Large intestine (tissue), 3 donors: ENCODE results near the gene MXD4. TPM values are rescaled to one million over a fixed set of nuclear protein-coding genes. Genes with fewer than 3 reads are reported as not detected.
A peak's percentile ranks its signal among the peaks of the same experiment; 100 is the strongest.
"Not testable (repeated sequence)": the region's sequence is repeated elsewhere in the genome, so short reads cannot be mapped to it uniquely, and the experiment has no call there.

Source experiments
- DNase-seq, 2 donors: peaks; one replicate each; pipeline versions ENCODE4 v3.0.0 to v3.0.0-alpha.2; 2013
- H3K27ac ChIP-seq: one replicate; pipeline ENCODE4 v1.5.1; 2013; ENCODE audit warnings: low read length
- H3K27me3 ChIP-seq: 2 replicates; pipeline ENCODE4 v1.6.1; 2013; ENCODE audit warnings: low read length; ENCODE audit not compliant: control insufficient read depth, insufficient read depth
- H3K36me3 ChIP-seq: 2 replicates; pipeline ENCODE4 v1.6.1; 2013; ENCODE audit warnings: low read length; ENCODE audit not compliant: control insufficient read depth, insufficient read depth
- H3K4me1 ChIP-seq: one replicate; pipeline ENCODE4 v1.6.1; 2013; ENCODE audit warnings: low read length; ENCODE audit not compliant: control insufficient read depth, insufficient read depth
- H3K4me3 ChIP-seq: one replicate; pipeline ENCODE4 v1.5.1; 2013; ENCODE audit warnings: low read length
- H3K9me3 ChIP-seq: one replicate; pipeline ENCODE4 v1.6.1; 2013; ENCODE audit warnings: mild to moderate bottlenecking, low read depth, low read length, moderate library complexity; ENCODE audit not compliant: control insufficient read depth
- WGBS: methylation state at CpG from one replicate; pipeline ENCODE4 v1.1.5; 2013; ENCODE audit warnings: low lambda C conversion rate; ENCODE audit not compliant: insufficient coverage; 5-methylcytosine and 5-hydroxymethylcytosine counted together
- polyA plus RNA-seq: library from polyadenylated mRNA; unstranded; fragments of 120-200 nt; gene quantifications from one replicate; pipeline ENCODE4 v1.2.1, GENCODE V29; 2013

The MXD4 gene
- polyA plus RNA-seq, 1 donor: 52.4 TPM

- no peak overlapping the region for H3K4me3 ChIP-seq
- WGBS: 80% methylated on average over 1 of the region's 44 CpGs
- H3K27me3 ChIP-seq: no peaks in the 10 kb centered on the region
- peaks cover 6% of the 10 kb centered on the region for H3K9me3 ChIP-seq
- no peak for DNase-seq
- peaks cover 4% of the 10 kb centered on the region for H3K4me1 ChIP-seq
- H3K27ac ChIP-seq: no peak overlapping the region
- peaks cover 2% of the 10 kb centered on the region for H3K36me3 ChIP-seq
These were observed 13.8 kb upstream of the MXD4 start for GRCh38 chr4:2275546-2276251.

GRCh38 chr4:2275044-2275397 lies 13.1 kb upstream of the MXD4 start:
- H3K27me3 ChIP-seq, H3K9me3 ChIP-seq, H3K4me3 ChIP-seq, H3K27ac ChIP-seq, H3K4me1 ChIP-seq, H3K36me3 ChIP-seq, DNase-seq: not testable (repeated sequence)
- WGBS: 100% methylated on average over 3 of the region's 10 CpGs

- no CpG with 5 or more reads among the region's 21 CpGs for WGBS
- no peaks in the 10 kb centered on the region for H3K27me3 ChIP-seq
- H3K9me3 ChIP-seq: peaks cover 6% of the 10 kb centered on the region
- DNase-seq: no peak
- no peak overlapping the region for H3K27ac ChIP-seq
- H3K36me3 ChIP-seq: peaks cover 2% of the 10 kb centered on the region
- H3K4me3 ChIP-seq: no peak overlapping the region
- peaks cover 4% of the 10 kb centered on the region for H3K4me1 ChIP-seq
These were observed 12.6 kb upstream of the MXD4 start for GRCh38 chr4:2274320-2275043.

GRCh38 chr4:2273657-2274319 lies 11.9 kb upstream of the MXD4 start:
- peaks cover 2% of the 10 kb centered on the region for H3K36me3 ChIP-seq
- no peak overlapping the region for H3K4me3 ChIP-seq
- no peak overlapping the region for H3K27ac ChIP-seq
- no peaks in the 10 kb centered on the region for H3K27me3 ChIP-seq
- peak in 1 of 2 donors; percentile 19 for DNase-seq
- peaks cover 6% of the 10 kb centered on the region for H3K9me3 ChIP-seq
- H3K4me1 ChIP-seq: peaks cover 4% of the 10 kb centered on the region
- WGBS: no CpG with 5 or more reads among the region's 24 CpGs

- Histone ChIP-seq H3K27ac (no peak overlapping the region), H3K4me3 (no peak overlapping the region), H3K4me1 (peaks cover 4% of the 10 kb centered on the region), H3K27me3 (no peaks in the 10 kb centered on the region), H3K36me3 (peaks cover 2% of the 10 kb centered on the region), H3K9me3 (peaks cover 6% of the 10 kb centered on the region)
- DNase-seq: no peak
- no CpG with 5 or more reads among the region's 15 CpGs for WGBS
These were observed 11.3 kb upstream of the MXD4 start for GRCh38 chr4:2273221-2273620.

- H3K4me3 ChIP-seq: no peak overlapping the region
- H3K4me1 ChIP-seq: peaks cover 4% of the 10 kb centered on the region
- peaks cover 2% of the 10 kb centered on the region for H3K36me3 ChIP-seq
- DNase-seq: no peak
- peaks cover 6% of the 10 kb centered on the region for H3K9me3 ChIP-seq
- WGBS: no CpG with 5 or more reads among the region's 6 CpGs
- H3K27ac ChIP-seq: no peak overlapping the region
- no peaks in the 10 kb centered on the region for H3K27me3 ChIP-seq
These were observed 10.9 kb upstream of the MXD4 start for GRCh38 chr4:2272828-2273120.

DNA sequence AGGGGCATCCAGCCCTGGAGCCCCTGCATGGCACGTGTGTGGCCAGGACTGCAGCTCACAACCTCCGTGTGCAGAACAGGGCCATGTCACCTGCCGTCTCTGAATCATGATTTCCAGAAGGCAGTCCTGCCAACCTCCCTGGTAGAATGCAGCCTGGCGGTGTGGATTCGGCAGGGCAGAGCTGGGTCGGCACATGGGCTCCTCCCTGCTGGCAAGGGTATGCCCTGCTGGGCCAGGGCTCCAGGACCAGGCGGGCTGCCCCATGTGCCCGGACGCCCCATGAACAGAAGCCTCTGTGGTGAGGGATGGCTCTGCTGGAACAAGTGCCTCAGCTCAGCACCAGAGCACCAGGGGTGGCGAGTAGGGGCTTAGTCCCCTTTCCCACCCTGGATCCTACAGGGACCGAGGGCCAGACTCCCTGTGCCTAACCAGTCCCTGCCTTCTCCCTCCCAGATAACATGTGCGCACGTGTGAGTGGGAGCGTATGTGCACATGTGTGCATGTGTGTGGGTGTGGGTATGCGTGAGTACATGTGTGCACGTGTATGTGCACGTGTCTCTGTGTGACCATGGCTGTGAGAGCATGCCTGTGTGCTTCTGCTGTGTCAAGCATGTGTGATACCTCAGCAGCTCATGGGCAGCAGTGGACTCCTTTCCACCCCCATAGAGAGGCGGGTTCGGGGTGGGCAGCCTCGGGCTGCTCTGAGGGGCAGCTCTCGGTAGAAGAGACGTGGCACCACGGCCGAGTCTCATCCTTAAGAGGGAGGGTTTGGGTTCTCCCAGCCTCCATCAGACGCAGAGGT lies 10.3 kb upstream of the MXD4 start:
- no peaks in the 10 kb centered on the region for H3K27me3 ChIP-seq
- DNase-seq: no peak
- peaks cover 4% of the 10 kb centered on the region for H3K4me1 ChIP-seq
- H3K36me3 ChIP-seq: peaks cover 2% of the 10 kb centered on the region
- H3K4me3 ChIP-seq: no peak overlapping the region
- peaks cover 6% of the 10 kb centered on the region for H3K9me3 ChIP-seq
- H3K27ac ChIP-seq: no peak overlapping the region
- WGBS: no CpG with 5 or more reads among the region's 25 CpGs

GRCh38 chr4:2271279-2272025 lies 9.5 kb upstream of the MXD4 start:
- Histone ChIP-seq H3K9me3 (peaks cover 6% of the 10 kb centered on the region), H3K36me3 (peaks cover 2% of the 10 kb centered on the region), H3K27me3 (no peaks in the 10 kb centered on the region), H3K4me1 (peaks cover 4% of the 10 kb centered on the region), H3K27ac (no peak overlapping the region), H3K4me3 (no peak overlapping the region)
- no peak for DNase-seq
- WGBS: no CpG with 5 or more reads among the region's 27 CpGs

GRCh38 chr4:2270341-2271165 lies 8.6 kb upstream of the MXD4 start:
- Histone ChIP-seq H3K27me3 (no peaks in the 10 kb centered on the region), H3K4me1 (peaks cover 4% of the 10 kb centered on the region), H3K4me3 (no peak overlapping the region), H3K9me3 (peaks cover under 1% of the 10 kb centered on the region), H3K36me3 (peaks cover 2% of the 10 kb centered on the region), H3K27ac (no peak overlapping the region)
- no peak for DNase-seq
- no CpG with 5 or more reads among the region's 34 CpGs for WGBS
